Neural cell (in vitro differentiated cells): Measurements from ENCODE around the gene PSMB8.

Source experiments
- TAF1 ChIP-seq: IDR thresholded peaks from 2 replicates; pipeline ENCODE4 v1.6.1; 2012; ENCODE audit warnings: low read depth
- TF ChIP-seq, protein P1 (sequence below): fragments of 450-650 bp; IDR thresholded peaks from 2 replicates; pipeline ENCODE4 v1.5.1; 2014; ENCODE audit warnings: antibody characterized with exemption, mild to moderate bottlenecking, moderate library complexity; ENCODE audit not compliant: poor library complexity, severe bottlenecking

DNA sequence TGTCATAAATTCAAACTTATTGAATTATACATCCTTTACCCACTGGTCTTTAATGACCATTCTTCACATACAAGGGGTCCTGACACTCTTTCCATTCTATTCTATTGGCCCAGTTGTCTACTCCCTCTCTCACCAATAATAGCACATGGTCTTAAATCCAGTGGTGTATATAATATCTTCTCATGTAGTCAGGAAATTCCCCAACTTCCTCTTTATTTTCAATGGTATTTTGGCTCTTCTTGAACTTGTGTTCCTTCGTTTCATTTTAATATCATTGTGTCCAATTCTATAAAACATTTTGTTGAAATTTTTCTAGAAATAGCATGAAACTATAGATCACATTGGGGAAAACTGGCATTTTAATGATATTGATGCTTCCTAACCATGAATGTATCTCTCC, 47.0 kb upstream of the PSMB8 start:
- TF ChIP-seq, protein P1, sequence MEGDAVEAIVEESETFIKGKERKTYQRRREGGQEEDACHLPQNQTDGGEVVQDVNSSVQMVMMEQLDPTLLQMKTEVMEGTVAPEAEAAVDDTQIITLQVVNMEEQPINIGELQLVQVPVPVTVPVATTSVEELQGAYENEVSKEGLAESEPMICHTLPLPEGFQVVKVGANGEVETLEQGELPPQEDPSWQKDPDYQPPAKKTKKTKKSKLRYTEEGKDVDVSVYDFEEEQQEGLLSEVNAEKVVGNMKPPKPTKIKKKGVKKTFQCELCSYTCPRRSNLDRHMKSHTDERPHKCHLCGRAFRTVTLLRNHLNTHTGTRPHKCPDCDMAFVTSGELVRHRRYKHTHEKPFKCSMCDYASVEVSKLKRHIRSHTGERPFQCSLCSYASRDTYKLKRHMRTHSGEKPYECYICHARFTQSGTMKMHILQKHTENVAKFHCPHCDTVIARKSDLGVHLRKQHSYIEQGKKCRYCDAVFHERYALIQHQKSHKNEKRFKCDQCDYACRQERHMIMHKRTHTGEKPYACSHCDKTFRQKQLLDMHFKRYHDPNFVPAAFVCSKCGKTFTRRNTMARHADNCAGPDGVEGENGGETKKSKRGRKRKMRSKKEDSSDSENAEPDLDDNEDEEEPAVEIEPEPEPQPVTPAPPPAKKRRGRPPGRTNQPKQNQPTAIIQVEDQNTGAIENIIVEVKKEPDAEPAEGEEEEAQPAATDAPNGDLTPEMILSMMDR, result no peak
- TF ChIP-seq TAF1, result no peak
